ENCODE measurements around the gene PPTC7.
"Not testable (repeated sequence)": the region's sequence is repeated elsewhere in the genome, so short reads cannot be mapped to it uniquely, and the experiment has no call there.

Gene PPTC7

GRCh38 chr12:110557300-110557699 is 25.8 kb downstream of the PPTC7 start:
- Mint-ChIP-seq H3K4me1 (peaks cover 75% of the 10 kb centered on the region), H3K27ac (peak overlapping the region in 1 of 2 donors; percentile 90), H3K27me3 (no peaks in the 10 kb centered on the region), H3K4me3 (no peak overlapping the region), H3K9me3 (peaks cover 7 to 11% of the 10 kb centered on the region in 2 donors)
- no peak for DNase-seq
- no peak for ATAC-seq

- H3K27ac Mint-ChIP-seq: no peak overlapping the region
- ATAC-seq (no peak), DNase-seq (no peak)
- H3K27me3 Mint-ChIP-seq: no peaks in the 10 kb centered on the region
- H3K4me3 Mint-ChIP-seq: no peak overlapping the region
- H3K4me1 Mint-ChIP-seq: peaks cover 76% of the 10 kb centered on the region
- H3K9me3 Mint-ChIP-seq: peaks cover 7 to 11% of the 10 kb centered on the region in 2 donors
Observed at GRCh38 chr12:110556705-110557104, 26.4 kb downstream of the PPTC7 start.

- ATAC-seq: no peak
- Mint-ChIP-seq H3K27ac (peak overlapping the region; percentile 14 to 84), H3K9me3 (peaks cover 7 to 11% of the 10 kb centered on the region in 2 donors), H3K4me3 (no peak overlapping the region), H3K27me3 (no peaks in the 10 kb centered on the region), H3K4me1 (peaks cover 68% of the 10 kb centered on the region)
- DNase-seq: no peak
Observed at GRCh38 chr12:110555577-110556406, 27.3 kb downstream of the PPTC7 start.

- DNase-seq (no peak), ATAC-seq (no peak)
- Mint-ChIP-seq H3K27ac (no peak overlapping the region), H3K4me1 (peaks cover 65% of the 10 kb centered on the region), H3K4me3 (no peak overlapping the region), H3K9me3 (peaks cover 7 to 11% of the 10 kb centered on the region in 2 donors), H3K27me3 (no peaks in the 10 kb centered on the region)
Observed at GRCh38 chr12:110554184-110554583, 28.9 kb downstream of the PPTC7 start.

GRCh38 chr12:110550981-110551380 is 32.1 kb downstream of the PPTC7 start:
- H3K9me3 Mint-ChIP-seq: no peaks in the 10 kb centered on the region
- ATAC-seq: no peak
- peaks cover 55% of the 10 kb centered on the region for H3K4me1 Mint-ChIP-seq
- no peak overlapping the region for H3K27ac Mint-ChIP-seq
- H3K27me3 Mint-ChIP-seq: no peaks in the 10 kb centered on the region
- no peak overlapping the region for H3K4me3 Mint-ChIP-seq
- no peak for DNase-seq

- ATAC-seq: no peak
- no peaks in the 10 kb centered on the region for H3K27me3 Mint-ChIP-seq
- H3K27ac Mint-ChIP-seq: peak overlapping the region in 1 of 2 donors; percentile 82
- H3K4me1 Mint-ChIP-seq: peaks cover 51% of the 10 kb centered on the region
- H3K4me3 Mint-ChIP-seq: no peak overlapping the region
- H3K9me3 Mint-ChIP-seq: no peaks in the 10 kb centered on the region
- DNase-seq: no peak
Observed at GRCh38 chr12:110549716-110550115, 33.4 kb downstream of the PPTC7 start.

GRCh38 chr12:110548678-110549077 is 34.4 kb downstream of the PPTC7 start:
- no peak overlapping the region for H3K4me3 Mint-ChIP-seq
- ATAC-seq: no peak
- no peaks in the 10 kb centered on the region for H3K27me3 Mint-ChIP-seq
- H3K4me1 Mint-ChIP-seq: peaks cover 50% of the 10 kb centered on the region
- no peaks in the 10 kb centered on the region for H3K9me3 Mint-ChIP-seq
- H3K27ac Mint-ChIP-seq: peak overlapping the region in 1 of 2 donors; percentile 21
- no peak for DNase-seq

GRCh38 chr12:110547090-110547489 is 36.0 kb downstream of the PPTC7 start:
- DNase-seq (no peak), ATAC-seq (no peak)
- Mint-ChIP-seq H3K27ac (peak overlapping the region in 1 of 2 donors; percentile 52), H3K4me3 (no peak overlapping the region), H3K4me1 (peaks cover 55% of the 10 kb centered on the region), H3K27me3 (no peaks in the 10 kb centered on the region), H3K9me3 (no peaks in the 10 kb centered on the region)

- Mint-ChIP-seq H3K9me3 (no peaks in the 10 kb centered on the region), H3K27ac (peak overlapping the region in 1 of 2 donors; percentile 27)
Observed at GRCh38 chr12:110546339-110546738, 36.8 kb downstream of the PPTC7 start.

GRCh38 chr12:110545812-110546211 is 37.3 kb downstream of the PPTC7 start:
- no peak for ATAC-seq
- no peaks in the 10 kb centered on the region for H3K27me3 Mint-ChIP-seq

More at GRCh38 chr12:110546339-110546738, 36.8 kb downstream of the PPTC7 start:
- no peaks in the 10 kb centered on the region for H3K27me3 Mint-ChIP-seq
- H3K4me3 Mint-ChIP-seq: no peak overlapping the region
- DNase-seq (no peak), ATAC-seq (no peak)
- H3K4me1 Mint-ChIP-seq: peaks cover 50% of the 10 kb centered on the region

GRCh38 chr12:110545259-110545658 is 37.9 kb downstream of the PPTC7 start:
- peaks cover 50% of the 10 kb centered on the region for H3K4me1 Mint-ChIP-seq
- H3K4me3 Mint-ChIP-seq, H3K27me3 Mint-ChIP-seq, H3K9me3 Mint-ChIP-seq, DNase-seq, H3K27ac Mint-ChIP-seq, ATAC-seq: not testable (repeated sequence)

More at GRCh38 chr12:110545812-110546211, 37.3 kb downstream of the PPTC7 start:
- H3K9me3 Mint-ChIP-seq: no peaks in the 10 kb centered on the region
- H3K4me3 Mint-ChIP-seq: no peak overlapping the region
- DNase-seq: no peak
- H3K27ac Mint-ChIP-seq: peak overlapping the region in 1 of 2 donors; percentile 82
- H3K4me1 Mint-ChIP-seq: peaks cover 50% of the 10 kb centered on the region

GRCh38 chr12:110543965-110544364 is 39.2 kb downstream of the PPTC7 start:
- H3K9me3 Mint-ChIP-seq: no peaks in the 10 kb centered on the region
- no peak overlapping the region for H3K4me3 Mint-ChIP-seq
- no peak for ATAC-seq

GRCh38 chr12:110543252-110543959 is 39.7 kb downstream of the PPTC7 start:
- Mint-ChIP-seq H3K4me1 (peaks cover 41% of the 10 kb centered on the region), H3K9me3 (no peaks in the 10 kb centered on the region), H3K27me3 (no peaks in the 10 kb centered on the region), H3K4me3 (no peak overlapping the region), H3K27ac (peak overlapping the region; percentile 84 to 85)
- ATAC-seq (no peak), DNase-seq (no peak)

More at GRCh38 chr12:110543965-110544364, 39.2 kb downstream of the PPTC7 start:
- no peaks in the 10 kb centered on the region for H3K27me3 Mint-ChIP-seq
- peaks cover 41% of the 10 kb centered on the region for H3K4me1 Mint-ChIP-seq
- no peak for DNase-seq
- peak overlapping the region in 1 of 2 donors; percentile 85 for H3K27ac Mint-ChIP-seq

- ATAC-seq (no peak), DNase-seq (no peak)
- Mint-ChIP-seq H3K27ac (no peak overlapping the region), H3K9me3 (no peaks in the 10 kb centered on the region), H3K4me3 (no peak overlapping the region), H3K27me3 (no peaks in the 10 kb centered on the region), H3K4me1 (peaks cover 41% of the 10 kb centered on the region)
Observed at GRCh38 chr12:110540048-110540447, 43.1 kb downstream of the PPTC7 start.

GRCh38 chr12:110538869-110539622 is 44.1 kb downstream of the PPTC7 start:
- Mint-ChIP-seq H3K4me1 (peaks cover 51% of the 10 kb centered on the region), H3K27me3 (no peaks in the 10 kb centered on the region), H3K27ac (peak overlapping the region; percentile 49 to 71), H3K9me3 (no peaks in the 10 kb centered on the region), H3K4me3 (no peak overlapping the region)
- DNase-seq (no peak), ATAC-seq (no peak)
